Ovary (tissue), 3 donors: ENCODE measurements around the gene ZNFX1.

Experiments
- EP300 ChIP-seq: sonication (generic); formaldehyde crosslinking; IDR thresholded peaks from one replicate; pipeline ENCODE4 v1.6.1; 2017; ENCODE audit warnings: antibody characterized with exemption
- POLR2A ChIP-seq: fragments of 450-650 bp; IDR thresholded peaks from one replicate; pipeline ENCODE4 v1.6.1; 2017; ENCODE audit warnings: antibody characterized with exemption, mild to moderate bottlenecking, moderate library complexity
- TF ChIP-seq, protein P1 (sequence below), 3 donors: fragments of 450-650 bp in 2 of 3; fragments of 200-600 bp in 1 of 3; IDR thresholded peaks; one replicate each; pipeline versions ENCODE4 v1.5.1 to v1.8.0; 2016 to 2022; ENCODE audit warnings: antibody characterized with exemption in 3 of 3, mild to moderate bottlenecking in 1 of 3
- donor health status: DM: no; HTN: no; CAD: no.

DNA sequence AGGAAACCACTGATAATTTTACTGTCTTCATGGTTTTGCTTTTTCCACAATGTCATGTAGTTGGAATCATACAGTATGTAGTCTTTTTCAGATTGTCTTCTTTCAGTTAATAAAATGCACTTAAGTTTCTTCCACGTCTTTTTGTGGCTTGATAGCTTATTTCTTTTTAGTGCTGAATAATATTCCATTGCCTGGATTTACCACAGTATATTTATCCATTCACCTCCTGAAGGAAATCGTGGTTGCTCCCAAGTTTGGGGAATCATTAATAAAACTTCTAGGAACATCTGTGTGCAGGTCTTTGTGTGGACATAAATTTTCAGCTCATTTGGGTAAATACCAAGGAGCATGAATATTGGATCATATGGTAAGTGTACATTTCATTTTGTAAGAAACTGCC, 38.8 kb upstream of the ZNFX1 start:
- TF ChIP-seq, protein P1, sequence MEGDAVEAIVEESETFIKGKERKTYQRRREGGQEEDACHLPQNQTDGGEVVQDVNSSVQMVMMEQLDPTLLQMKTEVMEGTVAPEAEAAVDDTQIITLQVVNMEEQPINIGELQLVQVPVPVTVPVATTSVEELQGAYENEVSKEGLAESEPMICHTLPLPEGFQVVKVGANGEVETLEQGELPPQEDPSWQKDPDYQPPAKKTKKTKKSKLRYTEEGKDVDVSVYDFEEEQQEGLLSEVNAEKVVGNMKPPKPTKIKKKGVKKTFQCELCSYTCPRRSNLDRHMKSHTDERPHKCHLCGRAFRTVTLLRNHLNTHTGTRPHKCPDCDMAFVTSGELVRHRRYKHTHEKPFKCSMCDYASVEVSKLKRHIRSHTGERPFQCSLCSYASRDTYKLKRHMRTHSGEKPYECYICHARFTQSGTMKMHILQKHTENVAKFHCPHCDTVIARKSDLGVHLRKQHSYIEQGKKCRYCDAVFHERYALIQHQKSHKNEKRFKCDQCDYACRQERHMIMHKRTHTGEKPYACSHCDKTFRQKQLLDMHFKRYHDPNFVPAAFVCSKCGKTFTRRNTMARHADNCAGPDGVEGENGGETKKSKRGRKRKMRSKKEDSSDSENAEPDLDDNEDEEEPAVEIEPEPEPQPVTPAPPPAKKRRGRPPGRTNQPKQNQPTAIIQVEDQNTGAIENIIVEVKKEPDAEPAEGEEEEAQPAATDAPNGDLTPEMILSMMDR (IDR thresholded peaks at IDR 0.05): no peak
- TF ChIP-seq POLR2A (no peak), EP300 (no peak)
